Measurements from ENCODE around the gene VTN.
"Not testable (repeated sequence)": the region's sequence is repeated elsewhere in the genome, so short reads cannot be mapped to it uniquely, and the experiment has no call there.

Gene VTN

DNA sequence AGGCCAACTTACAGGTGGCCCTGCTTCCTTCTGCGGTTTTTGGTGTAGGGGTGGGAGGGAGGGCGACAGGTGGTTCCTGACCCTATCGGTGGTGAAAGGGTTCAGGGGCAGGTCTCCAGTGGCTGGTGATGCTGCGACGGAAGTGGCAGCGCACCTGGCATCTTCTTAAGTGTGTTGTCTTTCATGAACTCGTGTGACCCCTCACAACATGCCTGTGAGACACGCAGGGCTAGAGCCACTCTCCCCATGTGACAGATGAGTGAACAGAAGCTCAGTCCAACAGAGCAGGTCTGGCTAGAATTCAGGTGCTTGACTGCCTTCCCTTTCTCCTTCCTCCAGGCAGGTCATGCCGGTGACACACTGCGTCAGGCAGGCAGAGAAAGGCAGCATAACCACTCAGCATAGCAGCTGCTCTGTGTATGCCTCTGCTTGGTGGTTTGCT, 26.6 kb downstream of the VTN start:
- no peak for DNase-seq

DNA sequence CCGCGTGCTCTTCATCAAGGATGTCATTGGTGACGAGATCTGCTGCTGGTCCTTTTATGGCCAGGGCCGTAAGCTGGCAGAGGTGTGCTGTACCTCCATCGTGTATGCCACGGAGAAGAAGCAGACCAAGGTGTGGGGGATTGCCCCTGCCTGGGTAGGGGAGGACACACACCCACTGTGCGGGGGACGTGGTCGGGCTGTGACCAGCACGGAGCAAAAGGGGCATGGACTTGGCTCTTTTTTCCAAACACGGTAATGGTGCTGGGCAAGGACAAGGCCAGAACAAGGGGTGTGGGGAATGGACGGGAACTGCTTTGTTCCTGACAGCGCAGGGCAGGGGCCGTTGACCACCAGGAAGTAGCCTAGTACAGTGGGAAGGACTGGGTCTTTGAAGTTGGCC, 27.8 kb downstream of the VTN start:
- DNase-seq, result no peak

DNA sequence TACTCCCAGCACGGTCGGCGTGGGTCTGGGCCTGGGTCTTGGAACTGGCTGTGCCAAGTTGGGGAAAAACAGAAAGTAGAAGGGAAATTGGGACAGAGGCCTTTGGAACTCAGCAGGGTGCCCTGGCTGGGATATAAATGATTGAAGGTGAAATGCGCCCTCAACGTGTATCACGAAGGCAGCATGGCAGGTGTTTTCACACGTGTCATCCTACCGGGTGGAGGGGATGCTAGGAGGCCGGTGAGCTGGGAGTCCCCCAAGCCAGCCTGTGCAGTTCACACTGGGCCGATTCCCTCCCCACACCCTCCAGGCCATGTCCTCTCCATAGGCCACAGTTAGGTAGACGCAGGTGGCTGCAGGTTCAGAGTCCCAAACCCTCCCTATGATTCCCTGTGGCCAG, 28.6 kb downstream of the VTN start:
- no peak for DNase-seq

DNA sequence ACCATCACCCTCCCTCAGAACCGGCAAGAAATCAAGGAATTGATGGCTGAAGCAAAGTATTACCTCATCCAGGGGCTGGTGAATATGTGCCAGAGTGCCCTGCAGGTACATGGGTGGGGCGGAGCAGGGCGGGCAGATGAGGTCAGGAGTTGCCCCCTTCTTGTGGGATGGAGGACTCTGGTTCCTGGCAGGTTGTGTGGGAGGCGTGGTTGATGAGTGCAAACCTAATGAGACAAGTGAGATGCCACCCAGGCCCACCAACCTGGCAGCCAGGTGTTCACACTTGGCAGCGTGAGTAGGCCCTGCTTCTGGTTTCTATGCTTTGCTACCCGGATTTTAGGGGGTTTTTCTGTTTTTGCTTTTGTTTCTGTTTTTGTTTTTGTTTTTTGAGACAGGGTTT, 29.7 kb downstream of the VTN start:
- no peak for DNase-seq

DNA sequence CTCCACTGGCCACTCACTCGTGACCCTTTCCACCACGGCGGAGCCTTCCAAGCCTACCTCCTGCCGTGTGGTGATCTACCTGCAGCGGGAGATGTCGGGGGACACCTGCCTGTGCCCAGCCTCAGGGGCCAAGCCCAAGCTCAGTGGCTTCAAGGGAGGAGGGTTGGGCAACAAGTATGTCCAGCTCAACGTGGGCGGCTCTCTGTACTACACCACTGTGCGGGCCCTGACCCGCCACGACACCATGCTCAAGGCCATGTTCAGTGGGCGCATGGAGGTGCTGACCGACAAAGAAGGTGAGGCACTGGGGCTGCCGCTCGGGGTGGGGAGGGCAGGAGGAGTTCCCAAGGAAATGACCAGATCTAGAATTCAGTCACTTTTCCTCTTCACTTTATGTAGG, 30.7 kb downstream of the VTN start:
- no peak for DNase-seq

DNA sequence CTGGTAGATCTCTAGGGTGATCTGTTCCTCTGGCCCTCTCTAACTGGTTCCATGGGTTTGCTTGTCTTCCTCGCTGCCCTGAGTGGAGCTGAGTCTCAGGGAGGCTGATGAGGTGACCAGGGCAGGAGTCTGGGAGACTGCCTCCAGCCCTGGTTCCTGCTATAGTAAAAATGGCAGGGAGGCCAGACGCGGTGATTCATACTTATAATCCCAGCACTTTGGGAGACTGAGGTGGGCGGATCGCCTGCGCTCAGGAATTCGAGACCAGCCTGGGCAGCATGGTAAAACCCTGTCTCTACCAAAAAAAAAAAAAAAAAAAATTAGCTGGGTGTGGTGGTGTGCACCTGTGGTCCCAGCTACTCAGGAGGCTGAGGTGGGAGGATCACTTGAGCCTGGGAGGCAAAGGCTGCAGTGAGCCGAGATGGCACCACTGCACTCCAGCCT, 31.3 kb downstream of the VTN start:
- DNase-seq, result not testable (repeated sequence)

DNA sequence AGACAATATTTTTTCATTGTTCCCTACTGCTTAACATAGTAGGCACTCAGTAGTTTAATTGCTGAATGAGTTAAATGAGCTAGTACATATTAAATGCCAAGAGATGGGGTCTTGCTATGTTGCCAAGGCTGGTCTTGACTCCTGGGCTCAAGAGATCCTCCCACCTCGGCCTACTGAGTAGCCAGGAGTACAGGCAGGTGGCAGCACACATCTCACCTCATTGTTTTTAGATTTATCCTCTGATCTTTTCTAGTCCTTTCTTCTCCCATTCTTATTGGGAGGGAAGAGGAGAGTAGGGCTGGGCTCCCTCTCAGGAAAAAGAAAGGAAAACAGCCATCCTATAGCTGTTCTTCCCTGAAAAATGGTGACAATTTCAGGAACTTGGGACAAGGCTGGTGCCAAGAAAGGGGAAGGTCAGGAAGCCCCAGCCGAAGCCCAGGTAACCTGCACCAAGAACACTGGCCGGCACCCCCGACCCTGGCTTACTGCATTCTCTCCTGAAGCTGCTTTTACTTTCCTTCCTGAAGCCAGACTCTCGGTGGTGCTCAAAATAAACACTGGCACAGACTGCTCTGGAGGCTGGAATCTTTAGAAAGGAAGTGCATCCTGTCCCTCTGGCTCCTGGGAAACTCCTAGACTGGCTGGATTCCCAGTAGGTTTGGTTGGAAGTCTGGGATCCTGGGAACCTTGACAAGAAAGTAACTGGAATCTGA, 31.9 kb downstream of the VTN start:
- no peak for DNase-seq

DNA sequence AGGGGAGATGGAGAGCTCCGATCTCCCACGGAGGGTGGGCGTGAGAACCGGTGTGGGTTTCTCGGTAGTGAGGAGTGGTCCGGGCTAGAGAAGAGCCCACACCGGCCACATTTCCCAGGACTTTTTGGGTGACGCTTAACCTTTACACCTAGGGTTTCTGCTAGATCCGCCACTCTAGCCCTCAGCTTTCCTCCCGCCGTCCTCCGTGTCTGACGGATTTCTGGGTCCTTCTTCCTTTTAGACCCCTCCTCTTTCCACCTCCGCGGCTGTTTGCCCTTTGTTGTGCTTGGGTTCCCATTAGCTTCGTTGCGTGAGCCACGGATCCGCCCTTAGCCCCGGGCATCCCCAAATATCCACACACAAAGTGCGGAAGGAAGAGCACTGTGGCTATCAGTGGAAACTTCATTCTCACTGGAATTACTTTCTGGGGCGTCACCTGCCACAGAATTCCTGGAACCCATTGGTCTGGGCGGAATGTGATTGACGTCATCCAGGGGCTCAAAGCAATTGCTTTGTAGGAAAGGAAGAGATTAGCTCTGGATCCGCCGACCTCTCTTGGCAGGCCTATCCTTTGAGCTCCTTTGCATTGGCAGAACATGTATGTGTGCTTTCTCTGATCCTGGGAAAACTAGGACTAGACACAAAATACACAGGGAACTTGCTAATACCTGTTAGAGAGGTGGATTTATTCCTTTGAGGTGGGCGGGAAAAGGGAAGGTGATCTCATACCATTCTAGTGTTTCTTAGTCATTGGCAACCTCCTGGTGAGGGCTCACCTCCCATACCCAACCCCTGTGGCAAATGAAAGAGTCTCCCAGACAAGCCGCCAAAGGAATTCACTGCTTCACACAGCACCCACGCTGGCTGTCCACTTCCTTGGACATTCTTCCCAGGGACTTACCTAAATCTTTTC, 33.9 kb downstream of the VTN start:
- peak in 21 of 56 donors; percentile 12 to 65 (median 30) for DNase-seq

DNA sequence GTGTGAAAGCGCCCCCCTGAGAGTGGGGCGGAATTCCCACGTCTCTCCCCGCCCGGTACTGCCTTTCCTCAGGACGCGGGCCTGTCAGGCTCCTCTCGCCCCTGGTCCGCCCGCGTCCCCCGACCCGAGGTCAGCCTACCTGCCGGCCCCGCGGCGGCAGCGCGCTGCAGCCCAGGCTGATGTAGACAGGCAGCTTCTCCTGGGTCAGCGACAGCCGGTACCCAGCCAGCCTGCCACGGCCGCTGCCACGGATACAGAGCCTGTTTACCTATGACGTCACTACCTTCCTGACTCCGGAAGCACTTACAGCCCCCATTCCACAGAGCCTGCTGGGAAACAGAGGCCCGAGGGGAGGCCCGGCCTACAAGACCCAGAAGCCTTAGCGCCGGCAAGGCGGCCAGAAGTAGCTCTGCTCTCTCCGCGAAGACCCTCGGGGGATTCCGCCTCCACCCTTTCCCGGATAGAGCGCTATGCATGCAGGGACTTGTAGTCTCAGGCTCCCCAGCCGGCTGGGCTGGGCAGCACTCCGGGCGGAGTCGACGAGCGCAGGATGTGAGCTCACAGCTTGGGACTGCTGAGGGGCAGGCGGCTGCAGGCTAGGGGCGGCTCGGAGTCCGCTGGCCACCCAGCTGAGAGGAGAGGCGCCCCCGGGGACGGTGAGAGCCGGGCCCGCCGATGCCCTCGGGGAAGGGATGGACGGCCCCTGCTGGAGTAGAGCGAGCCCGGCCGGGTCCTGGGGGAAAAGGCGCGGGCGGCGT, 34.7 kb downstream of the VTN start, which contains the start of the genes IFT20 and TNFAIP1:
TSS of gene IFT20 (minus strand) at position 272 of the 758 bp plus-strand sequence. CDS start 3,487 bp downstream, outside the sequence.
TSS of gene TNFAIP1 (plus strand) at position 561 of the 758 bp plus-strand sequence. CDS start 3,761 bp downstream, outside the sequence.
- DNase-seq, result peak; percentile 83 to 100 (median 99)

DNA sequence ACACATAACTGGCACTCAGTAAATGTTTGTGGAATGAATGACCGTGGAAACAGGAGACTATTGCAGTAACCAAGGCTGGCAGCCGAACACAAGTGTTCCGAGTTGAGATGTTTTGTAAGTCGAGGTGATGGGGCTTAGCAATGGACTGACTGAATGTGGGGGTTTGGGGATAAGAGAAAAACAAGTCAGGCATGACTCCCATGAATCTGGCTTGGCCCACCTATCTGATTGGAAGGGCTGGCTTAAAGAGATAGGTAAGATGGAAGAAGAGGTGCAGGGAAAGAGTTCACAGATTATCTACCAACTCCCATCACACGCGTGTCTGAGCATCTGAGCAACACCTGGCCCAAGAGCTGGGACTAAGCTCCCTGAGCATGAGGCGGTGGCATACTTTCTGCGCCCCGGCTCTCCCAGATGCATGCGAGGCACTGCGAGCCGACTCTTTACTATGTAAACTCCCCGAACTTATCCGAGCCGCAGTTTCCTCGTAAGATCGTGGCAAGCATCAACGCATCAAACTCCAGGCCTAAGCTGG, 35.4 kb downstream of the VTN start:
- DNase-seq, result no peak

DNA sequence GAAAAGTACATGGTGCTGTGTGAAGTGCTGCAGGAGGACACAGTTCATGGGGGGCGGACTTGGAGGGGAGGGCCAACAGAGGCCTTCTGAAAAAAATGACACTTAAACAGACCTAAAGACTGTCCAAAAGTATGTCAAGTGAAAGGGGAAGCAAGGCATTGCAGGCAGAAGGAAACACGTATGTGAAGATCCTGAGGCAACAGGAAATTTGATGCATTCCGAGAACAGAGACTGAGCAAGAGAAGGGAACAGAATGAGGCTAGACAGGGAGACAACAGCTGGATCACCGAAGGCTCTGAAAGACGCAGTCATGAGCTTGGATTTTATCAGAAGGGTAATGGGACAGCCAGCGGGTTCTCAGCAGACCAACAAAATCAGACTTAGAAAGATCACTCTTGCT, 35.9 kb downstream of the VTN start:
- no peak for DNase-seq

DNA sequence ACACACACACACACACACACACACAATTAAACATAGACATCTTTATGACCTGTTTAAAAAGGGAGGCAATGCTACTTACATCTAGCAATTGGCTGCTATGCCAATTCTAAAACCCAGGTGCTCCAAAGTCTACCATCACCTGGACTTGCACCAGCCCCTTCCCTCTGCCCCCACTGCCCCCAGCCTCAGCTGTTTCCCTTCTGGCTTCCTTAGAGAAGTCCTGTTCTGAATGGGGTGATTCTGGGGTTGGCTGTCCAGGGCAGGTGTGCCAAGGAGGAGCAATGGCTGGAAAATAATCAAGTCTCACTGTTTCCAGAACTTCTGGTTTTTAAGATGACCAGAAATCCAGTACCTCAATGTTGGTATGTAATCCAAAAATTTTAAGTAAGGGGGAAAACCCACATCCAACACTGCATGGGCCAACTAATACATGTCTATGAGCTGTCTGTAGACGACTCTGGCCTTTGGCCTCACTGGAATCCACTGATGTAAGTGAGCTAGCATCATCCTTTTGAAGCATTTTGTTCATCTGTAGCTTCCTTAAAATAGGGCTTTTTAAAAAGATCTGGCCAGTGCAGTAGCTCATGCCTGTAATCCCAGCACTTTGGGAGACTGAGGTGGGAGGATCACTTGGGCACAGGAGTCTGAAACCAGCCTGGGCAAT, 36.9 kb downstream of the VTN start:
- no peak for DNase-seq

DNA sequence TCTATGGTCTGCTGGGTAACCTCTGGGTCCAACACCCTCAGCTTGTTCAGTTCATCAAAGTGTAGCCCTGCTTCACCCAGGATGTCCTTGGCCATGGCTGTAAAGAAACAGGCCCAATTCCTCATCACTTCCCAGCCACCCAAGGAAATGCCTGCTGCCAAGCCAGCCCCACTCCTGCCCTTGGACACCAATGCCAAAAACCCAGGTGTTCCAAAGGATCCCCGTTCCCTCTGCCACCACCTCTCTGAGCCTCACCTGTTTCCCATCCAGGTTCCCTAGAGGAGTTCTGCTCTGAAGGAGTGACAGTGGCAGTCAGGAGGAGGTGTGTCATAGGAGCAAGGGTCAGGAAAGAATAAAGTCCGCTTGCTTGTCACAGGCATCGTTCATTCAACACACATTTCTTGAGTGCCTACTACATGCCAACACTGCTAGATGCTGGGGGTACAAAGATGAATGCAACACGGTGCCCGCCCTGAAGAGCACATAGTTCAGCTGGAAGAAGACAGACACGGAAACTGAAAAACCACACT, 38.2 kb downstream of the VTN start:
- no peak for DNase-seq

DNA sequence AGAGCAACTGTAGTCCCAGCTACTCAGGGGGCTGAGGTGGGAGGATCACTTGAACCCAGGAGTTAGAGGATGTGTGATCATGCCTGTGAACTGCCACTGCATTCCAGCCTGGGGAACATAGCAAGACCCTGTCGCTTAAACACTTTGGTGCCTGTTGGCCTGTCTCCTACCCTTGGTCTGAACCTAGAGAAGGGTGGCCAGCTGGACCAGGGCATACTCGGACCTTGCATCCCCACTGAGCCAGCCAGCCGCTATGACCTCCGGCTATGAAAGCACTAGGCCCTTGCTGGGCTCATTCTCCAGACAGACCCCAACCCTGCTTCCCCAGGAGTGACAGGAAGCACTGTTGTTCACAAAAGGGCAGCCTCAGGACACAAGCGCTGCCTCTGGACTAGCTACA, 39.4 kb downstream of the VTN start:
- no peak for DNase-seq

DNA sequence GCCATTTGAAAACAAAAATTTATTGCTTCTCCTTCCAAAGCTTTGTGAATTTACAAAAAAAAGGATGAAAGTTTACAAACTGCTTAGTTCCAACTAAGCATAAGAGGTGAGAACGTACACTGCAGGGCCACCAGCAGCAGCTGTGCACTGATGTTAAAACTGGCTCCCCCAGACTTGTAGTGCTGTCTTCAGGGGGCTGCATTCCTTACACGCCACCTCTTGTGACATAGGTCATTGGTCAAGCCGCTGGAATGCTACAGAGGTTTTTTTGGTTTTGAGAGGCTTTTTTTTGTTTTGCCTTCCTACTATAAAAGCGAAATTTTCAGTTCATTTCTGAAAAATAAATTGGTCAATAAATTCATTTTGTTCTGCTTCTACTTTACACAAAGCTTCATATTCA, 41.8 kb downstream of the VTN start:
- DNase-seq, result no peak

DNA sequence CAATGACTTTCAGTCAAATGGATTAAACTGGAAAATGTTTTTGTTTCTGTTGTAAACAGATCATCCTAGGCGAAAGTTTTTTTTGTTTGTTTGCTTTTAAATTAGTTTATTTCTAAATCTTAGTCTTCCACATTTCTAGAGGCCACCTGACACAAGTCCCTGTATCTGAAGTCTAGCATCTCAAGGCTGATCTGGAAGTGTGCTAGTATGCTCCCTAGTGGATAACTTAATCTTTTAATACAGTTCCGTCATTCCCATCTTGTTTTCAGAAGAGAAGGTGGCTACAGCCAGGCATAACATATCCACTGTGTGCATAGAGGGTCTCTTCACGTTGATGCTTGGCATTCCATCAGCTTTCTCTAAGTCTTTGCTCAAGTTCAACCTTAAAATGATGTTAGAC, 42.4 kb downstream of the VTN start:
- DNase-seq, result no peak

DNA sequence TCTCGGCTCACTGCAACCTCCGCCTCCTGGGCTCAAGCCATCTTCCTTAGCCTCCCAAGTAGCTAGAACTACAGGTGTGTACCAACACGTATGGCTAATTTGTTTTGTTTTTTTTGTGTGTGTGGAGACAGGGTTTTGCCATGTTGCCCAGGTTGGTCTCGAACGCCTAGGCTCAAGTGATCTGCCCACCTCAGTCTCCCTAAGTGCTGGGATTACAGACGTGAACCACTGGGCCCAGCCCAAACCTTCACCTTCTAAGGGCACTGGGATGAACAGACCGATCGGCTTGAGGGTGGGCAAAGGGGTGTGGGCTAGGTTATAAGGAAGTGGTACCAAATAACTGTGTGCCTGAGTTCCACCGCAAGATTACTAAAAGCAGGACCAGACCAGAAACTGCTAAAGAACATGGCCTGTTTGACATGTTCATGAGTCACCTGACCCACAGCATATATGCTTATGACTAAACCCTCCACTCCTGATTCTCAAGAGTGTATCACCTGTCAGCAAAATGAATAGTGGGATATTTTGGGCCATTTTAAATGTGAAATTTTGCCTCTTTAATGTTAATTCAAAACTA, 43.0 kb downstream of the VTN start:
- no peak for DNase-seq

DNA sequence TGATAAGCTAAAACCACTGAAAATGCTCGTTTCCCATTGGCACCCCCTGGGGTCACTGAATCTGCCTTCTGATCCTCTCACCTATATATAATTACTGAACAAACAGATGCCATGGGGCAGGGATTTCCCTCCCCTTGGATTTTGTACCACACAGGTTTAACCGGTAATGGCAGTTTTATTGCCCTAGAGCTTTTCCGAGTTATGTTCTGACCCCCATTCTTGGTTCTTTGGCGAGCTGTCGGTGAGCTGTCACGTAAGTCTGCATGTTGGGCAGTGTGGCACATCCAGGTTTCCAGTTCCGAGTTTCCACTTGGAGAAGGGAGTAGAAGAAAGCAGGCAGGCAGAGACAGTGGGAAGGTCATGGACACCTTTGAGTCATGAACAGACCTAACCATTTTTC, 44.0 kb downstream of the VTN start:
- DNase-seq, result no peak

DNA sequence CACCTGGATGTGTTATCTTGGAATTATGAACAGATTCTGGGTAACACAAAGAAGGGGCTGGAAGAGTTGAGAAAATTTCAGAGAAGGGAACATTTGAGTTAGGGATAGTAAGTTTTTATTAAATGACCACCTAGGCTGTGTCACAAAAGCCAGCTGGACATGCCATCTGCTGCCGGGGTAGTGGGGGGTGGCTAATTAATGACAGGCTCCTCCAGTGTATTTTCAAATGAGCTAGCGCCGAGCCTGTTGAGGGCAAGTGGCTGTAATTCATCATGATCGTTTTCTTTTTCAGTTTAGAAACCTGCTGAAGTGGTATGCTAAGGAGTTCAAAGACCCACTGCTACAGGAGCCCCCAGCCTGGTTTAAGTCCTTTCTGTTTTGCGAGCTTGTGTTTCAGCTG, 44.9 kb downstream of the VTN start:
- DNase-seq, result no peak

DNA sequence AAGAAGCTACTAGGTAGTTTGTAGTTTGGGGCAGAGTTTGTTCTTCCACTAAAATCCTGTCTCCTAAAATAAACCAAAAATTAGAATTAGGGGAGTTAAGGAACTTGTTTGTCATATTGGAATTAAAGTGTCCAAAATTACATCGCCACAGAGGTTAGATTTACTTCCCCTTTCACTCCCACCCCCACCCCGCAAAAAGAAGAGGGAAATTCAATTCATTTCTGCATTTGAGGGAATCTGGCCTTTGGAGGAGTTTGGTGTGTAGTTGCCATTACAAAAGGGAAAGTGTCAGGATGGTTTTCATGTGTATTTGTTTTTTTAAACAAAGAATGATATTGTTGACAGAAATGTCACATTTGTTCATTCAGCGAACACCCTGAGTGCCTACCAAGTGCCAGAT, 45.3 kb downstream of the VTN start:
- no peak for DNase-seq

All from amygdala (tissue), 56 donors.